ENCODE results near the gene KLHL29.

- TF ChIP-seq REST (IDR thresholded peaks at IDR 0.05; ENCODE audit: borderline replicate concordance) (no peak), POLR2AphosphoS5 (IDR thresholded peaks at IDR 0.05) (no peak), CTCF (IDR thresholded peaks at IDR 0.05; ENCODE audit: poor library complexity, severe bottlenecking) (no peak), EZH2 (IDR thresholded peaks at IDR 0.05; ENCODE audit: borderline replicate concordance, insufficient read depth, low read length, poor library complexity, severe bottlenecking) (no peak), EP300 (conservative IDR thresholded peaks at IDR 0.05; ENCODE audit: poor library complexity, severe bottlenecking) (no peak)
Observed at GRCh38 chr2:23578964-23579671, 194.1 kb downstream of the KLHL29 start.
